OCI-LY7 (cell line): Measurements from ENCODE around the gene ALLC.

ENCODE experiments used
- CTCF ChIP-seq: fragments of 200-600 bp; sonication (generic); conservative IDR thresholded peaks from 2 replicates; pipeline ENCODE4 v1.5.1; 2014; ENCODE audit warnings: mild to moderate bottlenecking, antibody characterized with exemption, low read length, moderate library complexity, mixed read lengths
- EZH2phosphoT487 ChIP-seq: fragments of 200-600 bp; sonication (generic); IDR thresholded peaks from 2 replicates; pipeline ENCODE4 v1.6.1; 2018; ENCODE audit warnings: low read depth, borderline replicate concordance, mild to moderate bottlenecking, mixed run types, antibody characterized with exemption, low read length, moderate library complexity, mixed read lengths

GRCh38 chr2:3741396-3741795, 83.4 kb downstream of the ALLC start:
- TF ChIP-seq CTCF (no peak), EZH2phosphoT487 (no peak)
